Kidney epithelial cell (primary cell): ENCODE data around the gene ARL13B. TPM values are rescaled to one million over a fixed set of nuclear protein-coding genes. Genes with fewer than 3 reads are reported as not detected.

Experiments
- DNase-seq: peaks from one replicate; pipeline ENCODE4 v3.0.0-alpha.2; 2010; ENCODE audit warnings: low read depth
- H3K27me3 ChIP-seq: 2 replicates; pipeline ENCODE4 v1.6.0; 2011; ENCODE audit warnings: low read length; ENCODE audit not compliant: control insufficient read depth, insufficient read depth
- H3K36me3 ChIP-seq: 2 replicates; pipeline ENCODE4 v1.5.1; 2011; ENCODE audit warnings: low read length; ENCODE audit not compliant: control insufficient read depth, insufficient read depth
- H3K4me3 ChIP-seq: 2 replicates; pipeline ENCODE4 v1.5.1; 2011; ENCODE audit warnings: low read depth, mild to moderate bottlenecking, control low read depth, low read length
- total RNA-seq: library from RNA; depleted of rRNA; stranded (reverse); fragments of >200 nt; gene quantifications from 2 replicates; pipeline ENCODE4 v1.2.3, GENCODE V29; 2015
- TF ChIP-seq, protein P1 (sequence below): IDR thresholded peaks from 2 replicates; pipeline ENCODE4 v1.5.1; 2011; ENCODE audit warnings: mild to moderate bottlenecking, moderate library complexity, low read length, control low read depth, inconsistent platforms; ENCODE audit not compliant: insufficient read depth, poor library complexity, severe bottlenecking

Gene ARL13B
- total RNA-seq, 1 donor from 2014 or later = 11.4 TPM

DNA sequence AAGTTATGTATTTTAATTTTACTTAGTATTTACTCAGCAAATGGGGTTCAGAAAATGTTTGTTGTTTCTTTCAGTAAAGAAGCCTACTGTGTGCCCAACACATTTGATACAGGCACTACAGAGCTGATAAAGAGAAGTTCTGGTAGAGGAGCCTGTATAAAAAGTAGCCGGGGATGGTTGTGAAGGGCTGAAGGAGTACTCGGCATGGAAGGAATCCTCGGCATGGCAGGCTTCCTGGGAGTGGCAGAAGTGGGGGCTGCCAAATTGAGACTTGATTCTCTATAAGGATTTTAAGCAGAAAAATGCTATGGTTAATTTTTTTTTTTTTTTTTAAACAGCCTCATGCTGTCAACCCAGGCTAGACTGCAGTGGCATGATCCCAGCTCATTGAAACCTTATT is 9.3 kb downstream of the ARL13B start:
- no peak overlapping the region for H3K4me3 ChIP-seq
- TF ChIP-seq, protein P1, sequence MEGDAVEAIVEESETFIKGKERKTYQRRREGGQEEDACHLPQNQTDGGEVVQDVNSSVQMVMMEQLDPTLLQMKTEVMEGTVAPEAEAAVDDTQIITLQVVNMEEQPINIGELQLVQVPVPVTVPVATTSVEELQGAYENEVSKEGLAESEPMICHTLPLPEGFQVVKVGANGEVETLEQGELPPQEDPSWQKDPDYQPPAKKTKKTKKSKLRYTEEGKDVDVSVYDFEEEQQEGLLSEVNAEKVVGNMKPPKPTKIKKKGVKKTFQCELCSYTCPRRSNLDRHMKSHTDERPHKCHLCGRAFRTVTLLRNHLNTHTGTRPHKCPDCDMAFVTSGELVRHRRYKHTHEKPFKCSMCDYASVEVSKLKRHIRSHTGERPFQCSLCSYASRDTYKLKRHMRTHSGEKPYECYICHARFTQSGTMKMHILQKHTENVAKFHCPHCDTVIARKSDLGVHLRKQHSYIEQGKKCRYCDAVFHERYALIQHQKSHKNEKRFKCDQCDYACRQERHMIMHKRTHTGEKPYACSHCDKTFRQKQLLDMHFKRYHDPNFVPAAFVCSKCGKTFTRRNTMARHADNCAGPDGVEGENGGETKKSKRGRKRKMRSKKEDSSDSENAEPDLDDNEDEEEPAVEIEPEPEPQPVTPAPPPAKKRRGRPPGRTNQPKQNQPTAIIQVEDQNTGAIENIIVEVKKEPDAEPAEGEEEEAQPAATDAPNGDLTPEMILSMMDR = no peak
- no peak for DNase-seq

DNA sequence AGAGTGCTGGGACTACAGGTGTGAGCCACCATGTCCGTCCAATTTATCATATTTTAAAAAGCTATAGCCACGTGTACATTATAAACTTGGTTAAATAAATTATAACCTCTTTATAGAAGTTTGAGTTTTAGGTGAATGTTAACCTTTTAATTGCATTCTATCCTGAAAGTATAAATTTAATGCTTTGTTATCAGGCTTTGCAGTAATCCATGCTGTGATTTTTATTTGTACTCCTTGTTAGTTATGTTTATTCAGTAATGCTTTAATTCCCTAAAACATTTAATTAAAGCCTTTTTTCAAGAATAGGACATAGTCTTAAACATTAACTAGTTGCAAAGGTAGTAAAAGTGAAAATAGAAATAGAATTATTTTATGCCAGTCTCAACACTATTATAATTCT is 11.7 kb downstream of the ARL13B start:
- no peaks in the 10 kb centered on the region for H3K27me3 ChIP-seq
- no peaks in the 10 kb centered on the region for H3K36me3 ChIP-seq
- H3K4me3 ChIP-seq = no peak overlapping the region
- TF ChIP-seq, protein P1 = no peak
- no peak for DNase-seq

More for the DNA sequence above, 9.3 kb downstream of the ARL13B start:
- Histone ChIP-seq H3K27me3 (no peaks in the 10 kb centered on the region), H3K36me3 (no peaks in the 10 kb centered on the region)

DNA sequence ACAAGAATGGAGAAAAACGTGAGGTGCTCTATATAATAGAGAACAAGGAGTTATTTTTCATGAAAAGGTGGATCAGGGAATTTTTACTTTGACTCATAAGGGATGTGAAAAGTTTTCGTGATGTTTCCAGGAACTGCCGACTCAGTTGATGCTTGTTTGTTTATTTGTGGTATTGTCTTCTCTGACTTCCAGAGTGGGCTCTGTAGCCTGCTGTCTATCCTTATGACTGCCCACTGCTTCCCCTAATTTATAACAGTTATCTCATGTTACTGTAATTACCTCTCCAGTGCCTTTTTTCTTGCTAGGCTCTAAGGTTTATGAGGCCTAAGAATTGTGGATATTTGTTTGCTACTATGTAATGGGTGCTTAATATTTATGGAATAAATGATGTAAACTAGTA is 12.3 kb downstream of the ARL13B start:
- no peaks in the 10 kb centered on the region for H3K27me3 ChIP-seq
- TF ChIP-seq, protein P1 = no peak
- no peak for DNase-seq
- H3K4me3 ChIP-seq = no peak overlapping the region
- H3K36me3 ChIP-seq = no peaks in the 10 kb centered on the region

DNA sequence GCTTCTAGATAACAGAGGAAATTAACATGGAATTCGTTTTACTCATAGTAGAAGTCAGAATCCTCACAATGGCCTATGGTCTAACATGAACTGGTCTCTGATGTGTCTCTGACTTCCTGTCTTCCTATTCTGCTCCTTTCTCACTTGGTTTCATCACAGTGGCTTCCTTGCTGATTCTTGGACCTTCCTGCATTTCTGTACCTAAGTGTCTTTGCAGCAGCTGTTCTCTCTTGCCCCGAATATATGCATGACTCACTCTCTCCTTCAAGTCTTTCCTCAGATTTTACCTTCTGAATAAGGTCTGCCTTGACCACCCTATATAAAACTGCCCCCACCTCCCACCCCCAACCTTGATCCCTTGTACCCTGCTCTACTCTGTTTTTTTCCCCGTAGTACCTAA is 14.1 kb downstream of the ARL13B start:
- Histone ChIP-seq H3K36me3 (no peaks in the 10 kb centered on the region), H3K27me3 (no peaks in the 10 kb centered on the region), H3K4me3 (no peak overlapping the region)
- no peak for DNase-seq
- TF ChIP-seq, protein P1 = no peak

DNA sequence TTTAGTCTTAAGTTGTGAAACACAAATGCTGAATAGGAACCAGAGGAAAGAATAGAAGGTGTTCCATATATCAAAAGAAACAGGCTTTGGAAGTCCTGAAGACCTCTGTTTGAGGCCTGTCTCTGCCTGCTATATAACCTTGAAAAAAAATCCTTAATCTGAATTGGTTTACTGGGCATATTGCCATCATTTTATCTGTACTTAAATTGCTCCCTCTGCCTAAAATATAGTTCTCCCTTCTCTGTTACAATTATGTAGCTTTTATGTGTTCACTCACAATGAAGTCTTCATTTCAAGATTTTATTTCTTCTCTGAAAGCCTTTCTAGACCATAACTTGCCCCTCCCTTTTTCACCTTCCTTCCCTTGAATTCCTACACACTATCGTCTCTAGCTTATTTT is 21.2 kb downstream of the ARL13B start:
- H3K4me3 ChIP-seq = no peak overlapping the region
- TF ChIP-seq, protein P1 = no peak
- H3K36me3 ChIP-seq = no peaks in the 10 kb centered on the region
- no peaks in the 10 kb centered on the region for H3K27me3 ChIP-seq
- DNase-seq = no peak

DNA sequence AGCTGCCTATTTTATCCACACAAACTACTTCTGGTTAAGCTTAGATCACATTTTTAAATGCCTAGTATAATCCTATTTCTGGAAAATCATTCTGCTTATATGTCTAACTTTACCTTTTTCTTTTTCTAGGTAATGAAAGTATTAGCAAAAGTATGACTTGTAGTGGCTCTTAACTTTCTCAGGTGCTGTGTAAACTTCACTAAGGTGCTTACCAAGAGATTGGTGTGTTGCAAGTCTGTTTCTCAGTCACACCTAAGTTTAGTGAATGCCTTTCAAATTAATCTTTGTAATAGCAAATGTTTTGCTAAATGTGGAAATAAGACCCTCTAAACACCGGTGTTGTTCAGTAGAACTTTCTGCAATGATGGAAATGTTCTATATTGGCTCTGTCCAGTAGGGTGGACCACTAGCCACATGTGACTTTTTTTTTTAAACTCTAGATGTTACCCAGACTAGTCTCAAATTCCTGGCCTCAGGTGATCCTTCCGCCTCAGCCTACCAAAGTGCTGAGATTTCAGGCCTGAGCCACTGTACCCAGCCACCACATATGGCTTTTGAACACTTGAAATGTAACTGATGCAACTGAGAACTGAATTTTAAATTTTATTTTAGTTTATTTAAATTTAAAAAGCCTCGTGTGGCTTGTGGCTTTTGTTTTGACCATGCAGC is 22.0 kb downstream of the ARL13B start:
- TF ChIP-seq, protein P1 = no peak
- no peak for DNase-seq
- no peaks in the 10 kb centered on the region for H3K36me3 ChIP-seq
- no peak overlapping the region for H3K4me3 ChIP-seq
- no peaks in the 10 kb centered on the region for H3K27me3 ChIP-seq
